CD4-positive, alpha-beta T cell treated with Interleukin-1 beta for 1 hour (primary cell): ENCODE results near the gene LIN28A.

Source experiments
- DNase-seq, 2 donors: peaks; one replicate each; pipeline ENCODE4 v3.0.0-alpha.2; 2020 to 2022

Gene LIN28A

GRCh38 chr1:26388791-26389445 lies 21.7 kb upstream of the LIN28A start:
- no peak for DNase-seq

GRCh38 chr1:26389604-26390247 lies 20.9 kb upstream of the LIN28A start:
- no peak for DNase-seq

- peak; percentile 44 to 67 for DNase-seq
Observed at GRCh38 chr1:26391450-26391849, 19.2 kb upstream of the LIN28A start.

- no peak for DNase-seq
Observed at GRCh38 chr1:26395754-26396153, 14.9 kb upstream of the LIN28A start.

GRCh38 chr1:26399034-26399433 lies 11.6 kb upstream of the LIN28A start:
- no peak for DNase-seq

GRCh38 chr1:26401891-26402290 lies 8.7 kb upstream of the LIN28A start:
- DNase-seq, result no peak

- DNase-seq, result no peak
Observed at GRCh38 chr1:26403656-26404055, 7.0 kb upstream of the LIN28A start.

- no peak for DNase-seq
Observed at GRCh38 chr1:26404641-26405040, 6.0 kb upstream of the LIN28A start.

- no peak for DNase-seq
Observed at GRCh38 chr1:26405281-26405915, 5.2 kb upstream of the LIN28A start.

GRCh38 chr1:26408604-26409003 lies 2.0 kb upstream of the LIN28A start:
- peak; percentile 64 to 80 for DNase-seq

- no peak for DNase-seq
Observed at GRCh38 chr1:26409191-26409807, 1.3 kb upstream of the LIN28A start.

- DNase-seq, result no peak
Observed at GRCh38 chr1:26411624-26412074, 1.0 kb downstream of the LIN28A start.

GRCh38 chr1:26412180-26412840 lies 1.7 kb downstream of the LIN28A start:
- no peak for DNase-seq

- no peak for DNase-seq
Observed at GRCh38 chr1:26413031-26413430, 2.4 kb downstream of the LIN28A start.

- peak; percentile 80 to 85 for DNase-seq
Observed at GRCh38 chr1:26417111-26417759, 6.6 kb downstream of the LIN28A start.

- DNase-seq, result no peak
Observed at GRCh38 chr1:26418865-26419349, 8.3 kb downstream of the LIN28A start.

- no peak for DNase-seq
Observed at GRCh38 chr1:26419494-26419893, 8.9 kb downstream of the LIN28A start.

- DNase-seq, result no peak
Observed at GRCh38 chr1:26429721-26430120, 19.1 kb downstream of the LIN28A start.

GRCh38 chr1:26431979-26432695 lies 21.5 kb downstream of the LIN28A start, which contains the start of gene DHDDS:
DHDDS (plus strand) TSS chr1:26432321; CDS start chr1:26432946, 625 bp downstream.
- peak; percentile 98 to 99 for DNase-seq

- DNase-seq, result no peak
Observed at GRCh38 chr1:26432793-26433192, 22.2 kb downstream of the LIN28A start.

GRCh38 chr1:26434161-26434752 lies 23.6 kb downstream of the LIN28A start:
- no peak for DNase-seq
